Cardiac fibroblast (primary cell): ENCODE data around the gene ADIPOR2.

Source experiments
- DNase-seq, 2 donors: peaks; one replicate each; pipeline versions ENCODE4 v3.0.0 to v3.0.0-alpha.2; 2010; ENCODE audit warnings: low read depth in 2 of 2
- H3K4me3 ChIP-seq, 2 donors: replicated peaks in 1 of 2; 1 replicate in 1 of 2; 2 replicates in 1 of 2; pipeline ENCODE4 v1.5.1; 2011; ENCODE audit warnings: low read depth in 2 of 2, low read length in 2 of 2, mild to moderate bottlenecking in 2 of 2, moderate library complexity in 1 of 2
- CTCF ChIP-seq: IDR thresholded peaks from one replicate; pipeline ENCODE4 v1.5.1; 2011; ENCODE audit warnings: low read depth, mild to moderate bottlenecking, low read length, inconsistent platforms

The ADIPOR2 gene

GRCh38 chr12:1792406-1792805 is 101.5 kb downstream of the ADIPOR2 start:
- no peak for DNase-seq
- no peak overlapping the region for H3K4me3 ChIP-seq
- no peak for TF ChIP-seq CTCF

- TF ChIP-seq CTCF, result no peak
- DNase-seq, result no peak
- H3K4me3 ChIP-seq, result no peak overlapping the region
Observed at GRCh38 chr12:1793426-1794210, 102.7 kb downstream of the ADIPOR2 start.

- H3K4me3 ChIP-seq, result no peak overlapping the region
- DNase-seq, result no peak
- no peak for TF ChIP-seq CTCF
Observed at GRCh38 chr12:1794440-1795090, 103.7 kb downstream of the ADIPOR2 start.

- no peak for DNase-seq
- no peak for TF ChIP-seq CTCF
- no peak overlapping the region for H3K4me3 ChIP-seq
Observed at GRCh38 chr12:1795221-1795784, 104.4 kb downstream of the ADIPOR2 start.

- DNase-seq, result peak; percentile 89 to 93
- TF ChIP-seq CTCF, result peak; percentile 42
- H3K4me3 ChIP-seq, result peak overlapping the region; percentile 41 to 51
Observed at GRCh38 chr12:1795785-1796514, 105.1 kb downstream of the ADIPOR2 start.

- H3K4me3 ChIP-seq, result peak overlapping the region; percentile 41 to 51
- no peak for TF ChIP-seq CTCF
- DNase-seq, result peak in 1 of 2 donors; percentile 19
Observed at GRCh38 chr12:1796515-1797010, 105.7 kb downstream of the ADIPOR2 start.
